K562 (cell line): ENCODE measurements around the gene SAFB. TPM values are rescaled to one million over a fixed set of nuclear protein-coding genes. Genes with fewer than 3 reads are reported as not detected.

ENCODE experiments used
- CBX8 ChIP-seq: fragments of 200-600 bp; sonication (generic); IDR thresholded peaks from 2 replicates; pipeline ENCODE4 v1.6.1; 2012; ENCODE audit warnings: borderline replicate concordance, mixed run types, low read depth, mild to moderate bottlenecking, moderate library complexity, mixed read lengths, low read length, control low read depth, inconsistent platforms; ENCODE audit not compliant: poor library complexity, severe bottlenecking; ENCODE audit errors: extremely low read depth
- ETS1 ChIP-seq: conservative IDR thresholded peaks from 2 replicates; pipeline ENCODE4 v1.6.1; 2011; ENCODE audit warnings: low read depth, mild to moderate bottlenecking, low read length; ENCODE audit not compliant: control insufficient read depth
- FOXK1 ChIP-seq: sonication (generic); formaldehyde crosslinking; IDR thresholded peaks from 2 replicates; pipeline ENCODE4 v1.8.0; 2022; ENCODE audit warnings: missing genetic modification reagents, mild to moderate bottlenecking, borderline replicate concordance
- HLTF ChIP-seq: fragments of 450-650 bp; IDR thresholded peaks from 2 replicates; pipeline ENCODE4 v1.6.1; 2016
- HMG20A ChIP-seq: fragments of 450-650 bp; formaldehyde crosslinking; conservative IDR thresholded peaks from 2 replicates; pipeline ENCODE4 v1.4.0; 2020; ENCODE audit warnings: mild to moderate bottlenecking, mixed read lengths
- MBD1 ChIP-seq: fragments of 250-450 bp; sonication (Bioruptor Pico); IDR thresholded peaks from 2 replicates; pipeline ENCODE4 v1.8.0; 2022; ENCODE audit warnings: inconsistent platforms
- MGA ChIP-seq: fragments of 450-650 bp; IDR thresholded peaks from 2 replicates; pipeline ENCODE4 v1.6.1; 2016; ENCODE audit warnings: mild to moderate bottlenecking, moderate library complexity
- NONO ChIP-seq, 2 experiments: fragments of 200-400 bp in 1 of 2; fragments of 450-650 bp in 1 of 2; formaldehyde crosslinking in 1 of 2; IDR thresholded peaks; 2 replicates each; pipeline ENCODE4 v1.6.1; 2017; ENCODE audit warnings: low read depth in 2 of 2, mild to moderate bottlenecking in 2 of 2, moderate library complexity in 2 of 2, low read length in 1 of 2
- RBM15 ChIP-seq: fragments of 200-400 bp; formaldehyde crosslinking; IDR thresholded peaks from 2 replicates; pipeline ENCODE4 v1.6.1; 2018; ENCODE audit warnings: mild to moderate bottlenecking, low read length, moderate library complexity; ENCODE audit not compliant: insufficient read depth
- RBM34 ChIP-seq: fragments of 200-400 bp; formaldehyde crosslinking; IDR thresholded peaks from 2 replicates; pipeline ENCODE4 v1.6.1; 2018; ENCODE audit warnings: low read length, borderline replicate concordance; ENCODE audit not compliant: insufficient read depth
- SAP30 ChIP-seq: fragments of 200-600 bp; sonication (generic); IDR thresholded peaks from 2 replicates; pipeline ENCODE4 v1.6.1; 2012; ENCODE audit warnings: borderline replicate concordance, low read depth, mild to moderate bottlenecking, moderate library complexity, low read length, control low read depth, inconsistent platforms; ENCODE audit not compliant: insufficient read depth, poor library complexity, severe bottlenecking
- ZNF445 ChIP-seq: fragments of 250-450 bp; sonication (Bioruptor Pico); IDR thresholded peaks from 2 replicates; pipeline ENCODE4 v1.4.0; 2020; ENCODE audit warnings: low read depth, mild to moderate bottlenecking, moderate library complexity
- ZNF583 ChIP-seq: fragments of 250-450 bp; sonication (Bioruptor Pico); IDR thresholded peaks from 2 replicates; pipeline ENCODE4 v1.4.0; 2020
- polyA plus RNA-seq, 8 experiments: library from polyadenylated mRNA; depleted of rRNA in 4 of 8; stranded (reverse) in 5 of 8; unstranded in 3 of 8; fragments of >200 nt; fragmentation: Nextera tagmentation in 2 of 8; fragmentation: Illumina TruSeq in 1 of 8; extraction: Ambion mirVana in 2 of 8; extraction: Trizol in 1 of 8; gene quantifications; 2 replicates each; pipeline versions ENCODE4 v1.2.1 to v1.2.3, GENCODE V29; 2011 to 2014; ENCODE audit warnings: inconsistent platforms in 1 of 8, missing spikeins in 1 of 8
- total RNA-seq, 7 experiments: library from RNA; depleted of rRNA in 6 of 7; stranded (reverse); fragments of >200 nt in 6 of 7; fragmentation: Illumina TruSeq in 2 of 7; extraction: Trizol in 2 of 7; gene quantifications; 2 replicates each; pipeline versions ENCODE4 v1.2.1 to v1.2.3, GENCODE V29; 2011 to 2021; ENCODE audit warnings: low replicate concordance in 1 of 7

SAFB gene
- total and polyA plus RNA-seq, 9 of the 15 experiments (the other 6 are each of a cell fraction or from before 2014, with no cell fraction given), result 1.1 to 151 (median 83.1) TPM

GRCh38 chr19:5627395-5627904 is 4.6 kb downstream of the SAFB start (continued):
- TF ChIP-seq FOXK1 (CRISPR knock-in tag) (no peak), HMG20A (0 out of 2 replicates have a peak, but pooled peaks have one; percentile 52), ETS1 (no peak), ZNF583 (peak; percentile 99), RBM34 (no peak), ZNF445 (CRISPR knock-in tag) (peak; percentile 82), CBX8 (no peak), NONO (IDR thresholded peaks at IDR 0.05; ENCODE audit: low read depth in 2 of 2, low read length in 1 of 2) (no peak), MBD1 (CRISPR knock-in tag) (no peak), SAP30 (no peak), MGA (no peak; the same call in 1 of the 2 replicates), HLTF (no peak), RBM15 (no peak)
